Sigmoid colon (tissue), 7 donors: ENCODE results near the gene FIBCD1. TPM values are rescaled to one million over a fixed set of nuclear protein-coding genes. Genes with fewer than 3 reads are reported as not detected.
A peak's percentile ranks its signal among the peaks of the same experiment; 100 is the strongest.

Experiments
- DNase-seq: peaks from one replicate; pipeline ENCODE4 v3.0.0-alpha.2; 2019
- H3K27ac ChIP-seq, 4 donors: fragments of 200-600 bp; sonication (generic); one replicate each; pipeline ENCODE4 v1.5.1; 2016 to 2019; ENCODE audit warnings: mild to moderate bottlenecking in 1 of 4
- H3K27me3 ChIP-seq, 3 donors: fragments of 200-600 bp; sonication (generic); one replicate each; pipeline ENCODE4 v1.5.1; 2019; ENCODE audit warnings: mild to moderate bottlenecking in 1 of 3
- H3K36me3 ChIP-seq, 4 donors: fragments of 200-600 bp; sonication (generic); one replicate each; pipeline ENCODE4 v1.5.1; 2016 to 2019
- H3K4me1 ChIP-seq, 4 donors: fragments of 200-600 bp; sonication (generic); one replicate each; pipeline ENCODE4 v1.5.1; 2017 to 2019
- H3K4me3 ChIP-seq, 4 donors: fragments of 200-600 bp; sonication (generic); one replicate each; pipeline ENCODE4 v1.5.1; 2017 to 2019; ENCODE audit warnings: mild to moderate bottlenecking in 2 of 4, moderate library complexity in 1 of 4
- H3K9me3 ChIP-seq, 4 donors: fragments of 200-600 bp in 3 of 4; sonication (generic) in 3 of 4; one replicate each; pipeline versions ENCODE4 v1.5.1 to v1.6.1; 2013 to 2019
- EP300 ChIP-seq, 4 donors: sonication (generic); formaldehyde crosslinking; IDR thresholded peaks; one replicate each; pipeline ENCODE4 v1.6.1; 2017; ENCODE audit warnings: antibody characterized with exemption in 4 of 4
- POLR2A ChIP-seq, 2 donors: fragments of 450-650 bp; IDR thresholded peaks; one replicate each; pipeline ENCODE4 v1.6.1; 2016; ENCODE audit warnings: antibody characterized with exemption in 2 of 2, mild to moderate bottlenecking in 2 of 2, moderate library complexity in 2 of 2
- POLR2AphosphoS5 ChIP-seq, 4 donors: sonication (generic); formaldehyde crosslinking; IDR thresholded peaks; one replicate each; pipeline ENCODE4 v1.6.1; 2017; ENCODE audit warnings: antibody characterized with exemption in 4 of 4
- WGBS, 2 donors: extraction: QIAGEN DNeasy Blood & Tissue Kit; methylation state at CpG; one replicate each; pipeline ENCODE4 v1.1.7; 2013; 5-methylcytosine and 5-hydroxymethylcytosine counted together
- intact Hi-C: fragments of 100-400 bp; cut with DNase I; formaldehyde crosslinking; loops from one replicate; pipeline ENCODE4 v1.15.1; 2023
- polyA plus RNA-seq, 3 donors: library from polyadenylated mRNA; stranded (reverse); fragments of 200-250 nt; gene quantifications; one replicate each; pipeline ENCODE4 v1.2.3, GENCODE V29; 2013
- total RNA-seq, 4 donors: library from RNA; depleted of rRNA; stranded (reverse); fragments of >200 nt; gene quantifications; one replicate each; pipeline ENCODE4 v1.1.0, GENCODE V29; 2016
- TF ChIP-seq, protein P1 (sequence below), 4 experiments: fragments of 450-650 bp in 3 of 4; fragments of 200-600 bp in 1 of 4; IDR thresholded peaks; one replicate each; pipeline ENCODE4 v1.5.1; 2016 to 2019; ENCODE audit warnings: antibody characterized with exemption in 4 of 4, mild to moderate bottlenecking in 3 of 4, moderate library complexity in 2 of 4
- donor health status: healthy with polysubstance abuse.
- donor health status: Bipolar disorder and iron deficiency.
- donor health status: healthy.

The FIBCD1 gene
- total and polyA plus RNA-seq, 7 donors = 0.36 to 11.9 (median 10.6) TPM; not detected in 3

DNA sequence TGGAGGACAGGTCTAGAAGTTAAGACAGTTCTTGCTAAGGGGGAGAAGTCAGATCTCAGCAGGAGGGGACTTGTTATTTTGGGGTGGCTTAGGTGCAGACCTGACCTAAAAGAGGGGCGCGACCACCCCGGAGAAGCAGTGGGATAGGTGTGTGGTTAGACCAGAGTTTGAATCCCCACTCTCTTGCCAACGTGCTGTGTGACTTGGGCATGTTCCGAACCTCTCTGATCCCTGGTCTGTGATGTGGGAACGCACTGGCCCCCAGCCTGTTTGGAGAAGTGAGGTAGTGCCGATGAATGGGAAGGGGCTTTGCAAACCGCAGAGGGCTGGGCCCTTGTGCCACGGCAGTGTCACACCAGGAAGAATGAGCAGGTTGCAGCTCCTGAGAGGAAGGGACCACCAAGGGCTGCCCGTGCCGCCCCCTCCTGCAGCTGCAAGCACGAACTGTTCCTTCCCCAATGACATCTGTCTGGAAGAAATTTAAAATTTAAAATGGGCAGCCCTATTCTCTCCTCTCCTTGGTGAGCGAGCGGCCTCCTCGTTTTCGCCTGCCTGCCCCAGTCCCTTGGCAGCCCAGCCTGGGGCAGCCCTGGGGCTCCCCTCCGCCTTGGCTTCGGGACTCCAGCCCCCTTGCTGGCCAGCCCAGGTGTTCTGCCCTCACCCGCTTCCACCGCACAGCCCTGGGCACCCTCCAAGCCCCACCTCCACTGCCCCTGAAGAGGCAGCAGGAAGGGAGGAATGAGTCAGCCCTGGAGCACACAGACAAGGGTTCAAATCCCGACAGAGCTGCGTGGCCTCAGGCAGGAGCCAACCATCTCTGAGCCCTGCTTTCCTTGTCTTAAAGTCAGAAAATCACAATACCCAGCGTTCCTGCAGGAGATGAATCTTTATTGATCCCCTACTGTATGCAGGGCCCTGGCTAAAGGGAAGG lies 1.6 kb downstream of the FIBCD1 start:
- no peaks in the 10 kb centered on the region for H3K9me3 ChIP-seq
- no peaks in the 10 kb centered on the region for H3K36me3 ChIP-seq
- intact Hi-C loops = loop anchor here (5.0 kb wide), 1 partner anchor 170 kb away; no protein-coding TSS in a partner anchor
- H3K4me1 ChIP-seq = peaks cover 0 to 57% (median 41%) of the 10 kb centered on the region in 4 donors
- WGBS, 2 donors = 66 to 81% methylated on average over 23 of the region's 23 CpGs
- no peak overlapping the region for H3K4me3 ChIP-seq
- peaks cover 33 to 91% (median 72%) of the 10 kb centered on the region in 3 donors for H3K27me3 ChIP-seq
- no peak overlapping the region for H3K27ac ChIP-seq
- no peak for DNase-seq
- TF ChIP-seq, protein P1, sequence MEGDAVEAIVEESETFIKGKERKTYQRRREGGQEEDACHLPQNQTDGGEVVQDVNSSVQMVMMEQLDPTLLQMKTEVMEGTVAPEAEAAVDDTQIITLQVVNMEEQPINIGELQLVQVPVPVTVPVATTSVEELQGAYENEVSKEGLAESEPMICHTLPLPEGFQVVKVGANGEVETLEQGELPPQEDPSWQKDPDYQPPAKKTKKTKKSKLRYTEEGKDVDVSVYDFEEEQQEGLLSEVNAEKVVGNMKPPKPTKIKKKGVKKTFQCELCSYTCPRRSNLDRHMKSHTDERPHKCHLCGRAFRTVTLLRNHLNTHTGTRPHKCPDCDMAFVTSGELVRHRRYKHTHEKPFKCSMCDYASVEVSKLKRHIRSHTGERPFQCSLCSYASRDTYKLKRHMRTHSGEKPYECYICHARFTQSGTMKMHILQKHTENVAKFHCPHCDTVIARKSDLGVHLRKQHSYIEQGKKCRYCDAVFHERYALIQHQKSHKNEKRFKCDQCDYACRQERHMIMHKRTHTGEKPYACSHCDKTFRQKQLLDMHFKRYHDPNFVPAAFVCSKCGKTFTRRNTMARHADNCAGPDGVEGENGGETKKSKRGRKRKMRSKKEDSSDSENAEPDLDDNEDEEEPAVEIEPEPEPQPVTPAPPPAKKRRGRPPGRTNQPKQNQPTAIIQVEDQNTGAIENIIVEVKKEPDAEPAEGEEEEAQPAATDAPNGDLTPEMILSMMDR (IDR thresholded peaks at IDR 0.05) = no peak
- TF ChIP-seq POLR2AphosphoS5 (IDR thresholded peaks at IDR 0.05) = no peak
- no peak for TF ChIP-seq EP300 (IDR thresholded peaks at IDR 0.05)
- TF ChIP-seq POLR2A (IDR thresholded peaks at IDR 0.05) = no peak

DNA sequence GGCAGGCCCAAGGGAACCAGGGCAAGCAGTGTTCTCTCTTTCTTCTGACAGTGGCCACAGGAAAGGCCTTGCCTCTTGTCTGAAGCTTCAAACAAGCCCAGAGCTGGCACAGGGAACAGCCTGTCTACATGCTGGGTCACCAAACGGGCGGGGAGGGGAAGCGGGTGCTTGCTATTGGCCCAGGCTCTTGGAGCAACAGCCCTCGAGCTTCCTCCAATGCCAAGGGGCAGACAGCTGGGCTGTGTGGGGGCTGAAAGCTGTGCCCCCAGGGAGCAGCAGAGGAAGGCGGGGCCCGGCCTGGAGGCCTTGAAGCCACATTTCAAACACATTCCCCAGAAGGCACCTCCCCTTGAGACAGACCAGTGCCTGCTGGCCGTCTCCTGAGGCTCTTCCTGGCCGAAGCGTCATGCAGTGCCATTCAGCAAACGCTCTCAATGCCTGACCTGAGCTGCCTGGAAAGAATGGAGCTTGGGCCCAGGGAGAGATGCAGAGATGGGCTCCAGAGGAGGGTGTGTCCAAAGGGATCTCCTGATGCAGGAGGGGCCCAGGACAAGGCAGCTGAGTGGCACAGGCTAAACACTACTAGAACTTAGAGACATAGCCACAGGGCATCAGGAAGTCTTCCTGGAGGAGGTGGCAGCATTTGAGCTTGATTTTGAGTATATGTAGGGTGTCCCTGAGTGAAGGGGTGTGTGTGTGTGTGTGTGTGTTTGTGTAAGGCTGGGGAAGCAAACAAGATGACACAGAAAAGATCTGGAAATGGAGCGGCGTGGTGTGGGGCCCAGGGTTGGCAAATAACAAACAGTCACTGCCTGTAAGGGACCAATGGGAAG lies 2.5 kb downstream of the FIBCD1 start:
- 22 to 46% methylated on average over 12 of the region's 12 CpGs for WGBS, 2 donors
- peaks cover 33 to 85% (median 66%) of the 10 kb centered on the region in 3 donors for H3K27me3 ChIP-seq
- peaks cover 0 to 61% (median 43%) of the 10 kb centered on the region in 4 donors for H3K4me1 ChIP-seq

DNA sequence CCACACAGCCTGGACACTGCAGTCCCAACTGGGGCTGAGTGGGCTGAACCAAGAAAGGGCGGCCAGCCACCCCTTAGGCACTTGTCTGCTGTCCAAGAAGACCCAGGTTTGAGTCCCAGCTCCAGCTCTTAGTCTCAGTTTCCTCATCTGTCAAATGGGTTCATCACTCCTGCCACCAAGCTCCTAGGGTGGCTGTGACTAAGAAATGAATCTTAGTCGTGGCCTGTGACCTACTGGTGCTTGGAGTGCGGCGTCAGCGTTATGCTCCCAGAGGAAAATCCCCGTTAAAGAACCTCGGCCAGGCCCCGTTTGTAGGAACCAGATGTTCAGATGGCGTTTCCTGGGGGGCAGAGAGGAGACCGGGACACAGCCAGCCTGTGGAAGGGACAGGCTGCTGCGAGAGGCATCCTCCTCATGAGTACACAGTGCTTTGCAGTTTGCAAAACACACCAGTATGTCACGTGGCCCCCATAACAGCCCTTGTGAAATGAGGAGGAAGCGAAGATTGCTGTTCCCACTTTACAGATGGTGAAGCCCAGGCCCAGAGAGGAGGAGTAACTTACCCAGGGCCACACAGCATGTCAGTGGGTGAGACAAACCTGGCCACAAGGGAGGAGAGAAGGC lies 3.3 kb downstream of the FIBCD1 start:
- H3K27ac ChIP-seq = peak overlapping the region in 3 of 4 donors; percentile 27 to 63 (median 40)
- intact Hi-C loops = loop anchor here (5.0 kb wide), 1 partner anchor 168 kb away; no protein-coding TSS in a partner anchor
- peaks cover 32 to 77% (median 59%) of the 10 kb centered on the region in 3 donors for H3K27me3 ChIP-seq
- H3K4me1 ChIP-seq = peaks cover 0 to 57% (median 42%) of the 10 kb centered on the region in 4 donors
- 84 to 88% methylated on average over 13 of the region's 13 CpGs for WGBS, 2 donors
- DNase-seq = no peak
- TF ChIP-seq POLR2A (IDR thresholded peaks at IDR 0.05) (no peak), EP300 (IDR thresholded peaks at IDR 0.05) (no peak), POLR2AphosphoS5 (IDR thresholded peaks at IDR 0.05) (no peak)
- TF ChIP-seq, protein P1 (IDR thresholded peaks at IDR 0.05) = no peak
- no peaks in the 10 kb centered on the region for H3K9me3 ChIP-seq
- no peaks in the 10 kb centered on the region for H3K36me3 ChIP-seq
- H3K4me3 ChIP-seq = no peak overlapping the region

More for the DNA sequence above, 2.5 kb downstream of the FIBCD1 start:
- DNase-seq = no peak
- intact Hi-C loops = loop anchor here (5.0 kb wide), 1 partner anchor 169 kb away; no protein-coding TSS in a partner anchor
- TF ChIP-seq POLR2A (IDR thresholded peaks at IDR 0.05) = no peak
- TF ChIP-seq POLR2AphosphoS5 (IDR thresholded peaks at IDR 0.05) = no peak
- TF ChIP-seq EP300 (IDR thresholded peaks at IDR 0.05) = no peak
- TF ChIP-seq, protein P1 (IDR thresholded peaks at IDR 0.05) = no peak
- no peaks in the 10 kb centered on the region for H3K36me3 ChIP-seq
- H3K4me3 ChIP-seq = no peak overlapping the region
- H3K9me3 ChIP-seq = no peaks in the 10 kb centered on the region
- H3K27ac ChIP-seq = peak overlapping the region in 3 of 4 donors; percentile 27 to 63 (median 40)
